HCT116 (cell line): Measurements from ENCODE around the gene CCDC154.

ENCODE experiments used
- POLR2A ChIP-seq: IDR thresholded peaks from 2 replicates; pipeline ENCODE4 v1.7.0; 2011; ENCODE audit warnings: borderline replicate concordance; ENCODE audit not compliant: insufficient read depth, insufficient read length; ENCODE audit errors: extremely low read depth
- POLR2AphosphoS5 ChIP-seq: IDR thresholded peaks from 2 replicates; pipeline ENCODE4 v1.6.1; 2011; ENCODE audit warnings: mild to moderate bottlenecking, low read depth, low read length, moderate library complexity
- RAD21 ChIP-seq: IDR thresholded peaks from 2 replicates; pipeline ENCODE4 v1.6.1; 2012; ENCODE audit warnings: low read depth, mild to moderate bottlenecking
- TF ChIP-seq, protein P1 (sequence below), 3 experiments: fragments of 200-600 bp in 1 of 3; sonication (generic) in 1 of 3; IDR thresholded peaks in 2 of 3; conservative IDR thresholded peaks in 1 of 3; 2 replicates each; pipeline ENCODE4 v1.5.1; 2012 to 2017; ENCODE audit warnings: low read depth in 2 of 3, low read length in 2 of 3, antibody characterized with exemption in 1 of 3, borderline replicate concordance in 1 of 3, control low read depth in 1 of 3, mild to moderate bottlenecking in 1 of 3, mixed read lengths in 1 of 3, mixed run types in 1 of 3, moderate library complexity in 1 of 3; ENCODE audit not compliant: insufficient read depth in 1 of 3

DNA sequence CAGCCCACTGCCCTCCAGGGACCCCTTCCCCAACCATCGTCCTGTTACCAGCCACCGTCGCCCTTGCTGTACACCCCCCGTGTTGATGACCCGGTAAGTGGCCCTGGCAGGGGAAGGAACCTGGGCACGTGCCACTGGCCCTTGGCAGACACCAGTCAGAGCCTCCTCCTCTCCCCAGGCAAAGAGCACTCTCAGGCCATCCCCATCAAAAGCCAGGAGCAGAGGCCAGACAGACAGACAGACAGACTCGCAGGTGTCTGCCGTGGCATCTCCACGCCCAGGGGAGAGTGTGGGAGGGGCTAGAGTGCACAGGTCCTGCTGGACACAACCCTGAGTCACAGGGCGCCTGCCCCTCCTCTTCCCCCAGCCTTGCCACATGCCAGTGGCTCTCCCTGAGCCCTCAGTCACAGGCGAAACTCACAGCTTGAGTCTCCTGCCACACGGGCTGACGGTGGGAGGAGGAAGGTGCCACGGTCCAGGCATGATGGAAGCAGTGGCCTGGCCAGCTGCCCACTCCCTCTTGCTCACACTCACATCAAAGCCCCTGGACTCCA is 22.7 kb upstream of the CCDC154 start:
- TF ChIP-seq, protein P1, sequence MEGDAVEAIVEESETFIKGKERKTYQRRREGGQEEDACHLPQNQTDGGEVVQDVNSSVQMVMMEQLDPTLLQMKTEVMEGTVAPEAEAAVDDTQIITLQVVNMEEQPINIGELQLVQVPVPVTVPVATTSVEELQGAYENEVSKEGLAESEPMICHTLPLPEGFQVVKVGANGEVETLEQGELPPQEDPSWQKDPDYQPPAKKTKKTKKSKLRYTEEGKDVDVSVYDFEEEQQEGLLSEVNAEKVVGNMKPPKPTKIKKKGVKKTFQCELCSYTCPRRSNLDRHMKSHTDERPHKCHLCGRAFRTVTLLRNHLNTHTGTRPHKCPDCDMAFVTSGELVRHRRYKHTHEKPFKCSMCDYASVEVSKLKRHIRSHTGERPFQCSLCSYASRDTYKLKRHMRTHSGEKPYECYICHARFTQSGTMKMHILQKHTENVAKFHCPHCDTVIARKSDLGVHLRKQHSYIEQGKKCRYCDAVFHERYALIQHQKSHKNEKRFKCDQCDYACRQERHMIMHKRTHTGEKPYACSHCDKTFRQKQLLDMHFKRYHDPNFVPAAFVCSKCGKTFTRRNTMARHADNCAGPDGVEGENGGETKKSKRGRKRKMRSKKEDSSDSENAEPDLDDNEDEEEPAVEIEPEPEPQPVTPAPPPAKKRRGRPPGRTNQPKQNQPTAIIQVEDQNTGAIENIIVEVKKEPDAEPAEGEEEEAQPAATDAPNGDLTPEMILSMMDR (IDR thresholded peaks at IDR 0.05 in 2 of 3, conservative IDR thresholded peaks at IDR 0.05 in 1 of 3; ENCODE audit: borderline replicate concordance in 1 of 3, insufficient read depth in 1 of 3, low read depth in 2 of 3, low read length in 2 of 3), result no peak
- TF ChIP-seq POLR2A, result no peak
- TF ChIP-seq POLR2AphosphoS5, result no peak
- no peak for TF ChIP-seq RAD21
